HG03060 (cell line): ENCODE measurements around the gene LRRC7.
"Not testable (repeated sequence)": the region's sequence is repeated elsewhere in the genome, so short reads cannot be mapped to it uniquely, and the experiment has no call there.

Experiments
- ATAC-seq: cut with Tn5 transposase; IDR thresholded peaks from one replicate; pipeline ENCODE4 v1.9.1; 2021; ENCODE audit warnings: low read depth, moderate number of reproducible peaks; ENCODE audit not compliant: unreplicated experiment

Gene LRRC7

DNA sequence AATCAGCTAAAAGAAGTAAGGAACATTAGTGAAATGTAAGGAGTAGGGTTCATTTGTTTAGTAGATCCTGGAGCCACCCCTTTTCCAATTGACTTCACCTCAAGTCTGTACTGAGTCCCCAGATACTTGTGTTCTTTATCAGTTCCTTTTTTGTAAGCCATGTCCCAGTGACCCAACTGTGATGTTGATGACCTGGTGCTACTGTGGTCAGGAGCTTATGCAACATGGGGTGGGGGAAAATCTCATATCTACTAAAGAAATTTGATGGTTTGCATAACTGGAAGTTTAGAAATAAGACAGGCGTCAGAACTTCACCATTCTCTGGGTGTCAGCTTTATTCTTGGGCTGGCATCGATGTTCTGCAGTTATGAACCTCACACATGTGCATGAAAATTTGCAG, 120.5 kb downstream of the LRRC7 start:
- ATAC-seq = no peak

DNA sequence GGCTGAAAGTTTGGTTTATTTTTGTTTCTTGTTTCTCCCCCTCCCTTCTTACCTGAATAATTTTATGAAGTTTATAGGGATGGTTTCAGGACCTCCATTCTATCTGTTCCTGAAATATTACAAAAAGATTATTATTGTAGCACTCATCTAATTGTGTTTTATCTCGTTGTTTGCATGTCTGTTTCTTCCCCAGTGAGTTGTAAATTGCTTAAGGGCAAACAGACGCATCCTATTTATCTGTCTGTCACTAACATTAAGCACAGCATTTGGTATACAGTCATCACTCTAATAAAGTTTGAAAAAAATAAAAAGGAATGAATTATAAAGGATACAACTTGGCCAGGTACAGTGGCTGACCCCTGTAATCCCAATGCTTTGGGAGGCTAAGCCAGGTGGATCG, 123.5 kb downstream of the LRRC7 start:
- ATAC-seq = no peak

DNA sequence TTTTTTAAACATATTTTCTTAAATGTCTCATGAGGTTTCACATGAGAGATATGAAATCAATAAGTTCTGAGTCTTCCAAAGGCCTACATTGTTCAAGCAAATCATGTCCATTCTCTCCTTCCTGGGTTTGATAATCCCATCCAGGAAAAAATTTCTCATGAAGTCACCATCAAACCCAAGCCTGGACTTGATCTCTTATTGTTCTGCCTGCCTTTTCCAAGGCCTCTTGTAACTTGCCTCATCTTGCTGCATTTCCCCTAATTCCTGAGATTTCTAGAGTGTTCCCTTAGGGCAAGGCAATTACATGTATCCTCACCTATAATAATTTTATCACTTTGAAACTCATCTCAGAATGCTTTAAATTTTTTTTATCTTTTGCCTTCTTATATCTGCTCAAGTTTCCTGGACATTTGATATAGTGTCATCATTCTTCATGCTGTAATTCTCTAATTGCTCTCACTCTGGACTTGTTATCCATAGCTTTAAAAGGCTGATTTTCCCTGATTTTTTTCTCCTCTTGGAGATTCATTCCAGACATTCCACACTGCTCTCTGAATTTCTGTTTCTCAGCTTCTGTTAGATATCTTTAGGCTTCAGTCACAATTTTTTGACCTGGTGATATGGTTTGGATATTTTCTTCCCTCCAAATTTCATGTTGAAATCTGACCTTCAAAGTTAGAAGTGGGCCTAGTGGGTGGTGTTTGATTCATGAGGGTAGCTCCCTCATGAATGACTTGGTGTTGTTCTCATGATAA, 126.4 kb downstream of the LRRC7 start:
- no peak for ATAC-seq

DNA sequence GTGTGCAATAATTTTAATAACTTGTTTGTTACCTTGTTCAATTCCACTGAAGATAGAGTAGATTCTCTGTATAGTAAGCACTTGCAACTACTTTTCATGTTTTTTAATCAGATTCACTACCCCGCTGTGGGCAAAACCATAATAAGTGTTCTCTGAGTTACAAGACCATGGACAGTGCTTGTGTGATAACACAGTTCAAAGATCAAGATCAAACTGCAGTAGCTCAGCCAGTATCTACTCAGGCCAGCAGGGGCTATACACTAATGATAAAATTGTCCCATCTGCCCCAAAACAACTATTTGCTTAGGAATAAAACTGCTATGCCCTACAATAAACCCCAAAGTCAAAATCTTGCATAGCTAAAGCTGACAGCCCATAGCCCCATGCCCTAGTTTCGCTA, 129.6 kb downstream of the LRRC7 start:
- no peak for ATAC-seq

DNA sequence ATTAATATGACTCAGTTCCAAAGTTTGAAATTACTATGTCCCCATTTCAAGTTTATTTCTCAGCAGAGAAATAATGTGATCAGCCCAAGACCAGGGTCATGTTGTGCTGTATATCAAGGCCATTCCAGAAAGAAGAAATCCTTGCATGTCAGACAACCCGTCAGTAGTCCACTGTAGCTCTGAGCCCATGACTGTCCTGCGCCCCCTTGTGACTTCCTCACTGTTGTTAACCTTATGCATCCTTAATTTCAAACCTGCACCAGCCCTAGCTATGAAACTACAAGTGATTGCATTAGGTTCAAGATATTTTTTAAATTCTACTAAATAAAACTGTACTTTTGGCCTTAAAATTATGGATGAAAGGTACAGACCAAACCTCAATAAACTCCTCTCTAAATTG, 133.0 kb downstream of the LRRC7 start:
- no peak for ATAC-seq

DNA sequence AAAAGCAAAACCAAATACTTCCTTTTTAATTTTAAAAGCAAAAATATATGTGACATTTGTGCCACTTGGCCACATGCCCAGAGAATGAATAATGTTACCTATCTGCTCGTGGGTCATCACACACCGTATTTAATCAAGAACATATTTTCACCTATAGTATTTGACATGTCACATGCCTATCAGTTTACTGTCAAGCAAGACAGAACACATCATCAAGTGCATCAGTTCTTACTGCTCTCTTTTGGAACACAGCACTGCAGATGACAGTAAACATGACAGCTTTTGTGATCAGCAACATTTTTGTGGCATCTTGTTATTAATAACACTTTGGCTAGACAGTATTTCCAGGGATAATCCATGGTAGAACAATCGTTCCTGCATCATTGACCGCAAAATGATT, 134.4 kb downstream of the LRRC7 start:
- ATAC-seq = no peak

DNA sequence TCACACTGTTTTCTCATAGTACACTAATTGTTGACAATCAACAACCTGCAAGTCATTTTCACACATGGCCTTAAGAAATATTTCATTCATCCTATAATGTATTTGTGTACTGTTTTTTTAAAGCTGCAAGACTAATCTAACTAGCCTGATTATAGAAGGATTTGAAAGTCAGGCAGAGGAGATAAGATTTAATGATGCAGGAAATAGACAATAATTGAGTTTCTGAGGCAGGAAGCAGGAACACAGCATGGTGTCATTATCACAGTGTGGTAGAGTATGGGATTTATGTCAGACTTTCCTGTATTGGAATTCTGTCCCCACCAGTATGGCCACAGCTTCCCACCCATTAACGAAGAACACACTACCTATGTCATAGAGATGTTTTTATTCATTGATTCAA, 138.8 kb downstream of the LRRC7 start:
- no peak for ATAC-seq

DNA sequence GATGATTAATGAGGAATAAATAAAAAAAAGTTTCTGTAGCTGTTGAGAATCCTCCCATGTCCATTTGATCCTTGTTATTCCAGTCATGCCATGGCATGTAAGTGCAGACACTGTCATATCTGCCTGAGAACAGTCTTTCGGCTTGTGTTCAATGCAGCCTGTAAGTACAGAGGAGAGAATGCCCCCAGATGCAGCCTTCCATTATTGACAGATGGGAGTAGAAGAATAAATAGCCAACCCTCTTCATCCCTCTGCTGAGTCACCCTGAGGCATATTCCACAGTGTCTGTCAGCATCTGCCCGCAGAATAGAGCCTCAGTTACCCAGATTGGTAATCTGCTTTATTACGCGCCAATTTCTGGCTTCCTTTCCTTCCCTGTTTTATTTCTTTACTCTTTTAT, 139.4 kb downstream of the LRRC7 start:
- no peak for ATAC-seq

DNA sequence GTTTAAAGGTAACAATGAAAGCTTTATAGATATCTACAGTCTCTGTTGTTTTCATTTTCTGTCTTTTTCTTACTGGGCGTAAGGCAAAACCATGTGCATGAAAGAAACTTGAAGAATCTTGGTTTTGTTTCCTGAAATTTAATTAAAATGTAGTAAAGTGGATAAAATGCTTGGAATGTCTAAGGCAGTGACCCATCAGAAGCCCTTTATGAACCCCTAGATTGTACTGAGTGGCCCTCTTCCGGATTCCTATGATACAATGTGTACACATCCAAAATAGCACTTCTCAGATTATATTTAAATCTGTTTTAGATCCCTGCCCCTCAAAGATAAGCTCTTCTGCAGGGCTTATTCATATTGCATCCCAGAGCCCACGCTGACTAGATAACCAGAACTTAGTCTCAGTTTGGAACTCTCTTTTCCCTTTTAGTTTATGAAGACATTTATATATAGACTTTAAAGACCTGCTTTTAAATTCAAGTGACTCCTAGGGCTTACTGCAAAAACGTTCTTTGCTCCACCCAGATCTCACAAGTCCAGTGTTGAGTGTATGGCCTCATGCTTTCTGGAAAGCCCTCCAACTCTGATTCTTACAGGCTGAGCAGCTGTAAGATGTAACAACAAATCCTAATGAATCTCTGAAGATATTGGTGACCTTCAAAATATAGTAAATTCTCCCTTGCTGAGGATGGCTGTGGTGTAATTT, 142.9 kb downstream of the LRRC7 start:
- ATAC-seq = no peak

DNA sequence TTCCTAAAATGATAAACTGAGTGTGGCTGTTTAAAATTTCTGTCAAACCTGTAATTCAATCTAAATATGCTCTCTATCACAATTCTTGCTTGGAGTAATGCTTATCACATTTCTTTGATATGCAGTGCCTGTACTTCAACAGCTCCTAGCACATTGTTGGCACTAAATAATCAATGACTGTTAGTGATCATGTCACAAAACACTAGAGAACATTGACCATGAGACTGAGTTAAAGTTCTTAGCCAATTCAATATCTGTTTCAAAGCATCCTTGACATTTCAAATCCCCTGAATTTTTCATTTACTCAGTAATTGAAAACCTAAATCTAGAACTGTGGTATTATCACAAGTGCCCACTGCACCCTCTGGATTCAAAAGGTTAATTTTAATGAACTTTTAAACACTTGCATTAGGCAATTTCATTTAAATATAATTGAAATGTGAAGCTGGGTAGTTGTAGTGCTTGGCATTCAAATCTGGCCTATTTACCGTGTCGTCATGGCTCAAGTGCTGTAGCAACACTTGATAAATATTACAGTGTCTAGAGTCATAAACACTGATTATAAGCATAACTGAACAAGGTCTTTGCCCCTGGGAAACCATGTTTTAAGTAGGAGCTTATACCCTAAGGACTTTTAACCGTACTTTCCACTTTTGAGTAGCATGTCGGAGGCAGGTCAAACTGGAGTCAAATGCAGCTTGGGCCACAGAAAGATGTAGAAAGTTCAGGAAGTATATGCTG, 143.6 kb downstream of the LRRC7 start:
- no peak for ATAC-seq

DNA sequence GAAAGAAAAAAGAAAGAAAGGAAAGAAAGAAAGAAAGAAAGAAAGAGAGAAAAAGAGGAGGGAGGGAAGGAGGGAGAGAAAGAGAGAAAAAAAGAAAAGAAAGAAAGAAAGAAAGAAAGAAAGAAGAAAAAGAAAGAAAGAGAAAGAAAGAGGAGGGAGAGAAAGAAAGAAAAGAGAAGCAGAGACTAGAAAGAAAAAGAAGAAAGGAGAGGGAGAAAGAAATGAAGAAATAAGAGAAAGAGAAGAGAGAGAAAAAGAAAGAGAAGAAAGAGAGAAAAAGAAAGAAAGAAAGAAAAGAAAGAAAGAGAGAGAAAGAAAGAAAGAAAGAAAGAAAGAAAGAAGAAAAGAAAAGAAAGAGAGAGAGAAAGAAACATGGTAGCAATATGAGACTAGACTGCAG, 150.1 kb downstream of the LRRC7 start:
- ATAC-seq = not testable (repeated sequence)

DNA sequence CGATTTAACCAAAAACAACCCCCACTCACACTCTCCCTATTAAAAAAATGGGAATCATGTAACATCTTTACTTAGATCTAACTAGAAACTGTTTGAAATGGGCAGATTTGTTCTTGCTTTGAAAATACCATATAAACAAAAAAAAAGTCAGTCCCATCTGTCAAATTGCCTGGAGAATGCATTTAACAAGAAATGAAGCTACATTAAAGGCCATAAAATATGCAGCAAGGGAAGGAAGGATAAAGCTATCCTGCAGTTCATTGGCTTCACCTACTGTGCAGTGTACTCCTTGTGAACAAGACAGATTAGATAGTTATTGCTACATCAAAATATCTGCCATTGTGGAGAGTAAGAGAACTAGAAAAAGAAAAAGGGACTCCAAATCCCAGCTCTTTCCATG, 160.5 kb downstream of the LRRC7 start:
- no peak for ATAC-seq

DNA sequence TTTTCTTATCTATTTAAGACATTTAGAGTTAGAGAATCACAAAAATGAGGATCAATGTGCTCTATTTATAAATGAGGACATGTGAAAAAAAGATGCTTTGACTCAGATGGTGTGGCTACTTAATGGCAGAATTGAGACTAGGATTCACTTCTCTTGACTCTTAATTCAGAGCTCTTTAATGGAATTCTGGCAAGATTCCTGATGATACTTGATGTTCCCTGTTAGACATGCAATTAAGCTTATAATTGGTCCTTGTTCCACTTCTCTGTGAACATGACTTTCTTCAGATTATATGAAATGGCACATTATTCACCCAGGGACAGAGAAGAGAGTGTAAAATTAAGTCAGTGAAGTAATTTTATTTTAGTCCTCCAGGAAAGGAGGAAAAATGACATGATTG, 165.3 kb downstream of the LRRC7 start:
- no peak for ATAC-seq

DNA sequence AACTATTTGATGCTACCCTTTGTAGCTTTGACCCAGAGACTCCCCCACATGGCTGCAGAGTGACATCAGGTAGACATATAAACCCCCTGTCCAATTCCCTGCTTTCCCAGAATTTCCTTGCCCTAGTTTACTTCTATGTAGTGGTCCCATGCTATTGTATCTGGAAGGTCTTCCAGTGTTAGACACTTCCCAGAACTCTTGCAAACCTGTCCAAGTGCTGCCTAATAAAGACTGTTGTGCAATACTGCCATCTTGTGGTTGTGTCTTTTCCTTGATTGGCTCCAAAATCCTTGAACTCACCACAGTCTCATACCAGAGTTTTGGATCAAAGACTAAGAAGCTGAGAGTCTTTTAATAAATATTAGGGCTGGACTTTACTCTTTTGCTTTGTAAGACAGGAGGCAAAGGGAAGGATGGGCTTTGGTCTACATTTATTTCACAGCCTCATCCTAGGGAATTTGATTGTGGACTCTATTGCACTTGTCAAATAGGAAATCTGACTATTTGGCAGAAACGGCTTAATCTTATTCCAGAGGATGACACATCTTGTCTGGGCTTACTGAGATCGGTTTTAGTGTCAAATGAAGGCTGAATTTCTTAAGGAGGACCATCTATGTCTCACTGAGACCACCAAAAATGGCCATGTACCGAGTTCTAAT, 169.9 kb downstream of the LRRC7 start:
- peak; percentile 62 for ATAC-seq

DNA sequence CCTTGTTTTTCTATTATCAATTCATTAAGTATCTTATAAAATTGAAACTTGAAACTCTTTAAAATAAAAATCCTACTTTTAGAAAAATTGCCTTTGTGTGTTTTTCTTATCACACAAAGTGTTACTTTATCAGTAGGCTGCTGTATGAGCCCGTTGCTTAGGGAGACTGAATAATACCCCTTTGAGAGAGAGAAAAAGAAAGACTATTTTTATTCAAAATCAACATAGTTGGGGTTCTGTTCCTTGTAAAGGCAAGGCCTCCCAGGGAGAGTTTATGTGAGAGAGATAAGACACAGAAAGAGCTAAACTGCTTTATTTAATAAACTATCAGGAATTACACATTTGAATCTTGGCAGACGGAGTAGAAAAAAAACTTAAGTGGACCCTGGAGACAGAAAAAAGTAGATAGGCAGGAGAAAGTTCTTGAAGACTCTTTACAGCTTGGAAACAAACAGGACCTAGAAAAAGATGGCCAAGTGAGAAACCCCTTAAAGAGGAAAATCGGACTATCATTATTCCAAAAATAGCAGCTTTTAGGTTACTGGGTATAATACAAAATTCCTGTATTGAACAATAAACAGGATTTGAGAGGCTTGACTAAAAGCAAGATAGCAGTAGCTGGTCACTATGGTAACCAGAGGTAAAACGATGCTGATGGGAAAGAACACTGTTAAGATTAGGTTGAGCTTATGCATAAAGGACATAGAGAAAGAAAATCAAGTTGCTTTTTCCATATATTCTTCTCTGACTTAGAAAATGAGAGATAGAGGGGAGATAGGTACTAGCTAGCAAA, 170.9 kb downstream of the LRRC7 start:
- no peak for ATAC-seq

DNA sequence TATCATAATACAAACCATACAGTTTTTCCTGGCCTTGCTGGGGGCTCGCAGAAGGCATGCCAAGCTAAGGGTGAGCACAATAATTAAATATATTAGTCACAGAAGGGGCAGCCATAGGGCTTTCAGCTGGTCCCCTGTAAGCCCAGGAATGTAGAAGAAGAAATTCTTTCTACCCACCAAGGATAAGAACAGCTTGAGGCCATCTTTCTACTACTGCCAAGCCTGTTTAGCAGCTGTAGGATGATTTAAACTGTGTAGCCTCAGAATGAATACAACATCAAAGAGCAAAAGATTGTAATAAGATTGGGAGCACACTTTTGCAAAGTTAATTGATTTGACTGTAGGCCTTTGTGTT, 171.5 kb downstream of the LRRC7 start:
- no peak for ATAC-seq

DNA sequence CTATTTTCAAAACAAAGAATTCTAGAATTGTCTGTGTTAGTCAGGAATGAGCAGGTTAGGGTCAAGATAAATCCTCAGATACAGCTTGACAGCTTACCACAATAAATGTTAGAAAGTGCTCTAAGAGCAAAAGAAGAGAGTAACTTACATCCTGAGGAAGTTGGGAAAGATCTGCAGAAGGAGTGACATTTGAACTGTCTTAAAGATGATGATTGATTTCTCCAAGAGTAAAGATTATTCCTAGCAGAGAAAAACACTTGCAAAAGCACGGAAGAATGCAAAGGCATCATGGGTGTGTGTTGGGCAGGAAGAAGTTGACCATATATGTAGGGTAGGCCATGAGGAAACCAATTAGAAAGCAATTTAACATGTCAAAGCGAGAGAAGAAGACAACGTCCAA, 175.4 kb downstream of the LRRC7 start:
- no peak for ATAC-seq

DNA sequence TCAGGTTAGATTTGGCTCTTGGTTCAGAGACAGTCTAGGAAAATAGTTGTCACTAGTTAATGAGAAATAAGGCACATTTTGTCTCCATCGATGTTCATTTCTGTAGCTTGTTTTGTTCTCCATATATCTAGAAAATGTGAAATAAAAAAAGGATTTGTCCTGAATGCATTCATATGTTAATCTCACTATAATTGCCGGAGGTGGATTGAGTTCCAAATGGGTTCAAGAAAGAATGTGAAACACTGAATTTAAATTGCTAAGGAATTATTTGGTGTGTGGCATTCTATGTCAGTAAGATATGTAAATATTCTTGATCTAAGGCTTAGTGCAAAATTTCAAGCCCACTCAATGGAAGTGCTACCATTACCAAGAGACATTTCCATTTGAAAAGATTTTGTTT, 176.7 kb downstream of the LRRC7 start:
- ATAC-seq = no peak

DNA sequence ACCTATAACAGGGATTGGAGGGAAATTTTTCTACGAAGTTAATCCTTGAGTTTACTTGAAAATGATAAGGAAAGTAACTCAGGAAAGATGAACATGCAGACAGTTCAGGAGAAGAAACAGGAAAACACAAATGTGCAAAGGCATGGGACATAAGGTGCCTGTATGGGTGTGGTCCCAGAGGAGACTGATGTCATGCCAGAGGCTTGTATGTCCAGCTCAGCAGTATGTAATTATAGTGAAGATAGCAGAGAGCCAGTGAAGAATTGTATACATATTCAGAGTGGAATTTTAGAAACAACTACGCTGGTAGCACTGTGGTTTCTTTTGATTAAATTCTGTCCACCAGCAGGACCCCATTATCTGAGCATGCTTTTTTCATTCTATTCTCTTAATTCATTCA, 179.5 kb downstream of the LRRC7 start:
- ATAC-seq = no peak

DNA sequence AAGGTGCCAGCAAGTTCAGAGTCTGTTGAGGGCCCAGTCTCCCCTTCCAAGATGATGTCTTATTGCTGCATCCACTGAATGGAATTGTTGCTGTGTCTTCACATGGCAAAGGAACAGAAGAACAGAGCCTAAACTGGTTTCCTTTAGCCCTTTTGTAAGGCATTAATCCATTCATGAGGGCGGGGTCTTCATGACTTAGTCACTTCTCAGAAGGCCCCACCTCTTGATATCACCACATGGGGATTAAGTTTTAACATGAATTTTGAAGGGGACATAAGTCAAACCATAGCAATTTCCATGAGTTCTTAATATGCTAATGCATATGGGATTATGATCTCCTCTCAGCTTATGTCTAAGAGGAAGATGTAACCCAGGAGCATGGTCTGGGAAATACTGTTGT, 182.9 kb downstream of the LRRC7 start:
- ATAC-seq = no peak
